ES-I3 (cell line): ENCODE measurements around the gene DOCK3.

Source experiments
- H3K36me3 ChIP-seq: 2 replicates; pipeline ENCODE4 v1.6.1; 2013; ENCODE audit warnings: mild to moderate bottlenecking, low read length, control low read depth, moderate library complexity; ENCODE audit not compliant: insufficient read depth
- H3K4me1 ChIP-seq: 2 replicates; pipeline ENCODE4 v1.6.1; 2013; ENCODE audit warnings: mild to moderate bottlenecking, control low read depth, low read length; ENCODE audit not compliant: insufficient read depth
- H3K9ac ChIP-seq: 2 replicates; pipeline ENCODE4 v1.6.1; 2013; ENCODE audit warnings: low read depth, mild to moderate bottlenecking, low read length, moderate library complexity
- H3K9me3 ChIP-seq: 2 replicates; pipeline ENCODE4 v1.6.1; 2013; ENCODE audit warnings: mild to moderate bottlenecking, low read length, moderate library complexity; ENCODE audit not compliant: control insufficient read depth, insufficient read depth

DOCK3 gene, protein sequence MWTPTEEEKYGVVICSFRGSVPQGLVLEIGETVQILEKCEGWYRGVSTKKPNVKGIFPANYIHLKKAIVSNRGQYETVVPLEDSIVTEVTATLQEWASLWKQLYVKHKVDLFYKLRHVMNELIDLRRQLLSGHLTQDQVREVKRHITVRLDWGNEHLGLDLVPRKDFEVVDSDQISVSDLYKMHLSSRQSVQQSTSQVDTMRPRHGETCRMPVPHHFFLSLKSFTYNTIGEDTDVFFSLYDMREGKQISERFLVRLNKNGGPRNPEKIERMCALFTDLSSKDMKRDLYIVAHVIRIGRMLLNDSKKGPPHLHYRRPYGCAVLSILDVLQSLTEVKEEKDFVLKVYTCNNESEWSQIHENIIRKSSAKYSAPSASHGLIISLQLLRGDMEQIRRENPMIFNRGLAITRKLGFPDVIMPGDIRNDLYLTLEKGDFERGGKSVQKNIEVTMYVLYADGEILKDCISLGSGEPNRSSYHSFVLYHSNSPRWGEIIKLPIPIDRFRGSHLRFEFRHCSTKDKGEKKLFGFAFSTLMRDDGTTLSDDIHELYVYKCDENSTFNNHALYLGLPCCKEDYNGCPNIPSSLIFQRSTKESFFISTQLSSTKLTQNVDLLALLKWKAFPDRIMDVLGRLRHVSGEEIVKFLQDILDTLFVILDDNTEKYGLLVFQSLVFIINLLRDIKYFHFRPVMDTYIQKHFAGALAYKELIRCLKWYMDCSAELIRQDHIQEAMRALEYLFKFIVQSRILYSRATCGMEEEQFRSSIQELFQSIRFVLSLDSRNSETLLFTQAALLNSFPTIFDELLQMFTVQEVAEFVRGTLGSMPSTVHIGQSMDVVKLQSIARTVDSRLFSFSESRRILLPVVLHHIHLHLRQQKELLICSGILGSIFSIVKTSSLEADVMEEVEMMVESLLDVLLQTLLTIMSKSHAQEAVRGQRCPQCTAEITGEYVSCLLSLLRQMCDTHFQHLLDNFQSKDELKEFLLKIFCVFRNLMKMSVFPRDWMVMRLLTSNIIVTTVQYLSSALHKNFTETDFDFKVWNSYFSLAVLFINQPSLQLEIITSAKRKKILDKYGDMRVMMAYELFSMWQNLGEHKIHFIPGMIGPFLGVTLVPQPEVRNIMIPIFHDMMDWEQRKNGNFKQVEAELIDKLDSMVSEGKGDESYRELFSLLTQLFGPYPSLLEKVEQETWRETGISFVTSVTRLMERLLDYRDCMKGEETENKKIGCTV (N-terminal part only)

DNA sequence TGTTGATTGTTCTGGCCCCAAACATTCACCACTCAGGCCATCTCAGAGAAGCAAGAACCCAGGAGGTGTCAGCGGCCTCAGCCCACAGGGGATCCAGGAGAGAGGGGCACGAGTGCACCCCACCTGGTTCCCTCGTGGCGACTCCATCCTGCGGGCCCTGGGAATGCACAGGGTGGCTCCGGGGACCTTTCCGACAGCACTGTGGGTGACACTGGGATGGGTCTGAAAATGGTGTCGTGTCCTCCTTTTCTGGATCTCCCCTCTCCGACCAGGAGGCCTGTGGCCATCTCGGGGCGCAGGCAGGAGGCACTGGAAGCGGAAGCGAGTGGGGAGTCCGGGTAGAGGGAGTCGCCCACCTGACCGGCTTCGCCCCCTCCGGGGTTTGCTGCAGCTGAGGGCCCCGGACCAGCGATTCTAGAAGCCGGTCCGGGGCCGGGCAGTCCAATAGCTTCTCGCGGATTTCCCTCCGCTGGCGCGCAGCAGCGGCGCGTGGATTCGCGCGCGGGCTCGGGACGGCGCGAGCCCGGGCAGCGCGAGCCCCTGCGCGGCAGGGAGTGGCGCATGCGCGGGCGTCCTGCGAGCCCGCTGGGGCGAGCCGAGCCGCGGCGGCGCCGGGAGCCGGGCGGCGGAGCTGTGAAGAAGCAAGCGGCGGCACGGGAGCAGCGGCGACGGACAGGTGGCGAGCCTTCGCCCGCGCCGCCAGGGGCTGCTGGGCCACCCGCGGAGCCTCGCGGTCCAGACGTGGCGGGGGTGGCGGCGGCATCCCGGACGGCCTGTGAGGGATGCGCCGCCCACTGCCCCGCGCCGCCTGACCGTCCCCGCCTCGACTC is at the start of gene DOCK3:
Gene DOCK3 (plus strand): TSS at position 579 of the 830 bp plus-strand sequence. CDS start 337 bp downstream, outside the sequence.
- Histone ChIP-seq H3K4me1 (peaks cover 14% of the 10 kb centered on the region), H3K9ac (peak within 1 kb of the TSS; percentile 72), H3K36me3 (no peaks in the 10 kb centered on the region), H3K9me3 (no peaks in the 10 kb centered on the region)

DNA sequence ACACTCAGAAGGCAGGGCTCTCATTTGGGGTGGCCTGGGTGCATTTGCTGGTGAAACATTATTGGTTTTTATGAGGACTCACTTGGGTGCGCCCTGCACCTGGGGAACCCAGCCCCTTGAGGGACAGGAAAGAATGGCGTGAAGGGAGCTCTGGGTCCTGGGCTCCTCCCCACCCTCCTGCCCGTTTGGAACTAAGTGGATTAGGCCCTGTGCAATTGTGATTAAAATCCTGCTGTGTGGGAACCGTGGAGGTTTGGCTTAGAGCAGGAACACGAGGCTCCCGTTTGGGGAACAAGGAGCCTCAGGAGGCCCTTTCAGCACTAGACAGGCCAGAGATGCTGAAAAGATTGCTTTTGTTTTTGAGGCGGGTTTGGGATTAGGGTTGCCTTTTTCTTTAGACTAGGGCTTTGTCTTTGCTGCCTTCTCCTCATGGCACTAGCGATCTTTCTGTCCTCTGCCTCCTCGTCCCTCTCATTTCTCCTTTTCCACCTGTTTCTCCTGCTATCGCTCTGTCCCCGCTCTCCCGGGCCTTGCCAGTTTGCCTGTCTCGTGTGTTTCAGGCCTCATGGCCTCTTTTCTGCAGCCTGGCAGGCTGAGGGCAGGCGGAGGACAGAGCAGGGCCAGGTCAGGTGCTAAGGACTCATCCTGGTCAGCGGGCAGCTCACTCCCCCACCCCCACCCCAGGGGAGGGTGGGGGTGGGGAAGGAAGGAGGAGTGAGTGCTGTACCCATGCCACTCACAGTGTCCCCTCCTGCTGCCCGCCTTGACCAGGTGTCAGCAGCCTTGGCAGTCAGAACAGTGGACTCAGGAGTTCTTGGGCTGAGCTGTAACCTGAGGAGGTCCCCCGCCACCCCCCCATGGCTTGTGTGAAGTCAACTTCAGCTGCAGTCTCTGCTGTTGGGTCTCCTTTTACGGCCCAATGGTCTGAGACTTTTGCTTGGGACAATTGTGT is 49.2 kb upstream of the DOCK3 start:
- H3K9me3 ChIP-seq, result no peaks in the 10 kb centered on the region
- H3K36me3 ChIP-seq, result no peaks in the 10 kb centered on the region; the same call in 1 of the 2 replicates
- H3K4me1 ChIP-seq, result peaks cover 30% of the 10 kb centered on the region
- no peak overlapping the region for H3K9ac ChIP-seq

- Histone ChIP-seq H3K9ac (no peak overlapping the region), H3K4me1 (peaks cover 30% of the 10 kb centered on the region), H3K9me3 (no peaks in the 10 kb centered on the region), H3K36me3 (no peaks in the 10 kb centered on the region; the same call in 1 of the 2 replicates)
These were observed 48.3 kb upstream of the DOCK3 start for GRCh38 chr3:50626401-50626800.

DNA sequence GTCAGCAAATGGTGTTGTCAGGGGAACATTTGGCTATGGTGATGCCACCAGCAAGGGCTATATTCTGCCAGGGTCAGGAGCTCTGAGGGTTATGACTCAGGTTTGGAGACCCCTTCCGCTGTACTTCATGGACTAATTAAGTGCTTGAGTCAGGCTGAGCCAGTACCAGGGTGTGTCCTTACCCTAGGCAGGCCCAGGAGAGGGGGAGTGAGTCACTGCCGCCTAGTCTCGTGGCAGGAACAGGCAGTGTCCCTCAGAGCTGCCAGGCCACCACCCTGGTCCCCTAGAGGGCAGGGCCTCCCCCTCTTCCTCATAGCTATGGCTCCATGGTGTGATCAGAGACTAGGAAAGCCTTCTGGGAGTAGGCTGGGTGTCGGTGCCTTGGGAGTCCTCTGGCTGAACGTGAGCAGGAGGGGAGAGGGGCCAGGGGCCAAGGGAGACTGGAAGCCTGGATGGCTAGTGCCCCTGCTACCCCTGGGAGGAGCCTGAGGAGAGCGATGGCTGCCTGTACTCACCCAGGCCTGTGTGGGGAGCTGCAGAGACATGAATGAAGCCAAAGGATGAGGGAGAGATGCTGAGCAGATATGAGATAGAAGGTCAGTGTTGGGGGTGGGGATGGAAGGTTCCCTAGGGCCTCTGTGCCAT is 47.2 kb upstream of the DOCK3 start:
- peaks cover 30% of the 10 kb centered on the region for H3K4me1 ChIP-seq
- H3K9ac ChIP-seq, result no peak overlapping the region
- H3K9me3 ChIP-seq, result no peaks in the 10 kb centered on the region
- H3K36me3 ChIP-seq, result no peaks in the 10 kb centered on the region; the same call in 1 of the 2 replicates

DNA sequence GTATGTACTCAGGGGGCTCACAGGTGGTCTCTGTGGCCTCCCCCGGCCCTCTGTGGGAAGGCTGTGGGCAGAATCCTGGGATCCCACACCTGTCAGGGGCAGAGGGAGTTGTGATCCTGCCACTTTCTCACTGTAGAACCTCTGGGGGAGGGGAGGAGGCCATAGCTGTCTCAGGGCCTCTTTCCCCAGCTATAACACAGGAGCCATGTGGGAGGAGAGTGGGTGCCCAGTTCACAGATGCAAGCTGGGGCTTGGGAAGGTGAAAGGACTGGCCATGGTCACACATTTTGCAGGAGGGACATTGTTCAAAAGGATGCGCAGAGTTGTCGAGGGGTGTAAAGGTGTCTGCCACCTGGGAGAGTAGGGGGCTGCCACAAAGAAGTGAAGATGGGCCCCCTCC is 46.1 kb upstream of the DOCK3 start:
- Histone ChIP-seq H3K9ac (no peak overlapping the region), H3K36me3 (no peaks in the 10 kb centered on the region), H3K9me3 (no peaks in the 10 kb centered on the region), H3K4me1 (peaks cover 30% of the 10 kb centered on the region)

- Histone ChIP-seq H3K9ac (no peak overlapping the region), H3K36me3 (no peaks in the 10 kb centered on the region), H3K4me1 (peaks cover 16% of the 10 kb centered on the region; the same call in 1 of the 2 replicates), H3K9me3 (no peaks in the 10 kb centered on the region)
These were observed 44.3 kb upstream of the DOCK3 start for GRCh38 chr3:50630394-50630793.

DNA sequence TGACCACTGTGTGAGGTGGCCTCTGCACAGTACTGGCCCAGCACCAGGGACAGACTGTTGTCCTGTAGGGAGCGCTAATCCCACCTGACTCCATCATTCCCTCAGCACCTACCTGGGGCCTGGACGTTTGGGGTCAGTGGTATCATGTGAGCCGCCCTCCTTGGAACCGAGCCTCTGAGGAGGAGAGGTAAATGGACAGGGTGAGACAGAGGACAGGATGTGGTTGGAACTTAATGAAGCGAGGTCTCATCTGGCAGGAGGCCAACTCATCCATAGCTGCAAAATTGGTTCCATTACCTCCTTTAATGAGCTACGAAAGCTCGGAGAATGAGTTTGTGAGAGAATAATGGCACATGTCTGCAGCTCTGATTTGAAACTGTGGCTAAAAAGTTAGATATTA is 43.9 kb upstream of the DOCK3 start:
- H3K9ac ChIP-seq, result no peak overlapping the region
- no peaks in the 10 kb centered on the region for H3K9me3 ChIP-seq
- H3K4me1 ChIP-seq, result peaks cover 12% of the 10 kb centered on the region; the same call in 1 of the 2 replicates
- no peaks in the 10 kb centered on the region for H3K36me3 ChIP-seq

- Histone ChIP-seq H3K9me3 (no peaks in the 10 kb centered on the region), H3K4me1 (peaks cover 16% of the 10 kb centered on the region; the same call in 1 of the 2 replicates), H3K36me3 (no peaks in the 10 kb centered on the region), H3K9ac (no peak overlapping the region)
These were observed 42.3 kb upstream of the DOCK3 start for GRCh38 chr3:50632450-50632849.

GRCh38 chr3:50633230-50633790 is 41.4 kb upstream of the DOCK3 start:
- H3K4me1 ChIP-seq, result peaks cover 9% of the 10 kb centered on the region; the same call in 1 of the 2 replicates
- no peaks in the 10 kb centered on the region for H3K9me3 ChIP-seq
- H3K36me3 ChIP-seq, result no peaks in the 10 kb centered on the region
- no peak overlapping the region for H3K9ac ChIP-seq

GRCh38 chr3:50635066-50635465 is 39.7 kb upstream of the DOCK3 start:
- Histone ChIP-seq H3K4me1 (peaks cover 8% of the 10 kb centered on the region; the same call in 1 of the 2 replicates), H3K9ac (no peak overlapping the region), H3K36me3 (no peaks in the 10 kb centered on the region), H3K9me3 (no peaks in the 10 kb centered on the region)

DNA sequence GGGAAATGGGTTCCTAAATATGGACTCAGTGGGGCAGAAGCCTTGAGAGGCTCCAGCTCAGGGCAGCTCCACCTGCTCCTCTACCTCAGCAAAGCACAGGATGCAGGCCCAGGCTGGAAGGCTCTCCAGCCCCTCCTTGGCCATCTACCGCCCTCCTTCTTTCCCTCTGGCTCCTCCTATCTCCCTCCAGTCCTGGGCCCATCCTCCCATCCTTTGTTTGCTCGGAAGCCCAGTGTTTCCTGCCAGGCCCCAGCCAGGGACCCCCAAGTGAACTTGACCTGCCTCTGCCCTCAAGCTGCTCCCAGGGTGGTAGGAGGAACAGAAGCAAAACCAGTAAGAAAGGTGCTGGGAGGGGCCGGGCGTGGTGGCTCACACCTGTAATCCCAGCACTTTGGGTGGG is 37.7 kb upstream of the DOCK3 start:
- Histone ChIP-seq H3K9ac (no peak overlapping the region), H3K36me3 (peaks cover 5% of the 10 kb centered on the region), H3K9me3 (no peaks in the 10 kb centered on the region), H3K4me1 (peaks cover 8% of the 10 kb centered on the region; the same call in 1 of the 2 replicates)

DNA sequence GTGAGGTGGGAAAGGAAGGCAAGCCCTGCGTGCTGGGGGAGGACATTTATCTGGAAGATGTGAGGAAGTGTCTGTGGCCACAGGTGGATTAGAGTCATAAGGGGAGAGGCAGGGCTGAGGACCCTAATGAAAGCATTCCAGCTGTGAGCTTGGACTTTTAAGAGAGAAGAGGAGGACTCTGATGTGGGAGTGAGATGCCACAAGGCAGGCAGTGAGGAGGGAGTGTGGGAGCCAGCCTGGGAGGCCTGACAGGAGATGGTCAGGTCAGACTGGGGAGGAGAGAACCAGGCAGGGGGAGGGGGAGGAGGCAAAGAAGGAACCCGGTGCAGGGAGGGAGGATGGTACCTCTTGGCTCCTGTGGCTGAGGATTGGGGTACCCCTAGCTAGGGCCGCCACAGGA is 36.8 kb upstream of the DOCK3 start:
- Histone ChIP-seq H3K36me3 (peaks cover 5% of the 10 kb centered on the region), H3K9ac (no peak overlapping the region), H3K9me3 (no peaks in the 10 kb centered on the region), H3K4me1 (peaks cover 8% of the 10 kb centered on the region; the same call in 1 of the 2 replicates)
